Activated CD8-positive, alpha-beta memory T cell treated with anti-CD3 and anti-CD28 coated beads for 1 hour (primary cell): ENCODE measurements around the gene MSANTD3.
"Not testable (repeated sequence)": the region's sequence is repeated elsewhere in the genome, so short reads cannot be mapped to it uniquely, and the experiment has no call there.

Experiments
- DNase-seq, 2 donors: peaks; one replicate each; pipeline ENCODE4 v3.0.0-alpha.2; 2020; ENCODE audit warnings: low read depth in 1 of 2; ENCODE audit errors: extremely low read depth in 1 of 2

Gene MSANTD3

DNA sequence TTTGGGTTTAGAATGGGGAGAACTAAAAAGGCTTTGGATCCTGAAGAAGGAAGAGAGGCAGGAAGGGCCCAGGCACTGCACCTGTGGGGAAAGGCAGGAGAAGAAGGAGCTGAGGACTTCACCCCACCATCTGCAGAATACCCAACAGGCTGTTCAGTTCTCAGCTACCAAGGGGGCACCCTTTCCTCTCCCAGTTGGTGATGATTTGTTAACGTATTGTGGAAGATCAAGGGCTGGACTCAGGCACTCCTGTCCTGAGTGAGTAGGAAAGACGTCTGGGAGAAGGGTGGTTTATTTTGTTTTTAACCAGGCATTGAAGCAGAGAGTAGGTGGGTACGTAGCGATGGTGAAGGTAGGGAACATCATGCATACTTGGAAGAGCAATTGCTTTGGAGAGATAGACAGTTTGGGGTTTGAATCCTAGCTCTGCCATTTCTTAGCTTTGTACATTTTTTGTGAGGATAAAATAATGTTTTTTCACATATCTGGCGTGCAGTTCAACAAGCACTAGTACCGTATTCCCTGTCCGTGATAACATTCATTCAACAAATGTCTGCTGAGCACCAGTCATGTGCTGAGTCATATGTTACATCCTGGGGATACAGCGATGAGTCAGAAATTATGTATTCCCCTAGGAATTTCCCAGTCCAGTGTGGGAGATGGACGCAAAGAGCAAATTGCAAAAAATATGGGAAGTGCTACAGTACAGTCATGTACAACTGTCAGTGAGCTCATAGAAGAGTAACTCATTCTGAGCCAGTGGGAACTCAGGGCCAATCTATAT, 2.1 kb downstream of the MSANTD3 start:
- DNase-seq = no peak

DNA sequence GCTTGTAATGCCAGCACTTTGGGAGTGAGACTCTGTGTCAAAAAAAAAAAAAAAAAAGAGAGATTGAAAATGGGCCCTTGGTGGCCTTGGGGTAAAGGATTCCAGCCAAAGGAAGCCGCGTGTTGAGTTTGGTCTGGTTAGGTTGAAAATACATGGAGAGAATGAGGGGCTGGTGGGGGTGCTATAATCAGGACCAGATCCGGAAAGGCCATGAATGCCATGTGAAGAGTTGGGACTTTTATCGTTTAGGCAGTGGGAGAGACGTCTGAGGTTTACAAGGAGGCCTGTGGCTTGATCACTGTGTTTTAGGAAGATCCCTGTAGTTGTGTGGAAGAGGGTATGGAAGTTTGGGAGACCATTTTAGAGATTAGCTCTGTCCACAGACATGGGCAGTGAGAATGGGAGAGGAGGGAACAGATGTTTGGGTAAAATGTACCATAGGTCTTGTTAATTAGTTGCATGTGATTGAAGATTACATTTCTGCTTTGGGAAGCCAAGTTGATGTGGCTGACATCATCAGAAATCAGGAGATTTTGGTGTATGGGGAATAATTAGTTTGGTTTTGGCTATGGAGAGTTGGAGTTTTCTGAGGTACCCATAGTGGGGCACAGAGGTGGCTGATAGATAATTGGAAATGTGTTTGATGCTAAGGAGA, 3.5 kb downstream of the MSANTD3 start:
- no peak for DNase-seq

DNA sequence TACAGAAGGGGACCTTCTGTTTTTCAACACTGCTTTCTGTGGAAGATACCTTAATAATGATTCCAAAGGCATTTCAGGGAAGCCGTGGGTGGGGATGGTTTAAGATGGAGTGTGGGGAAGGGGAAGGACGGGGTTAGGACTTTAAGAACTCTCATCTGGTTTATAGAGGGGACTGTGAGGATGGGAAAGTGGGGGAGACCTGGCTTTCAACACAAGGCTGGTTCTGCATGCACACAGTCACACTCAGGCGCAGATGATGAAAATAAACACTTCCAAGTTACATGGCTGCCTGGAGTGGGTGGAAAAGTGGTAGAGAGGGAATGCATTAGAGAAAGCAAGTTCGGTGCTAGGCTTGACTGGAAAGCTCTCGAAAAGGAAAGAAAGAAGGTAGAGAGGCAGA, 4.9 kb downstream of the MSANTD3 start:
- DNase-seq = no peak

DNA sequence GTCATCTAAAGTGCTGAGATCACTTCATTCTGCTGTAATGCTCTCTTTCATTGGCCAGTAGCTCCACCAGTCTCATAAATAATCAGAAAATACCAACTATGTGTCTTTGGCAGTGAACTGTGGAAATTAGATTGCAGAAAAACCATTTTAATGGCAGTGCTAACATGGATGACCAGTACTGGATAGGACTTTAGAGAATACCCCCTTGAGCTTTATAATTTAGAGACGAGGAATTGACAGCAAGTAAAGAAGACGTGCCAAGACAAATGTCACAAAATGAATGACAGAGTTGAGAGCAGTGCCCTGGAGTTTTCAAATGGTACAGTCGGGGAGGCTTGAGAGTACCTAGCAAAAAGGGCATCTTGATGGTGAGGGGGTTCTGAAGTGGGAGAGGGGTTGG, 5.8 kb downstream of the MSANTD3 start:
- no peak for DNase-seq

DNA sequence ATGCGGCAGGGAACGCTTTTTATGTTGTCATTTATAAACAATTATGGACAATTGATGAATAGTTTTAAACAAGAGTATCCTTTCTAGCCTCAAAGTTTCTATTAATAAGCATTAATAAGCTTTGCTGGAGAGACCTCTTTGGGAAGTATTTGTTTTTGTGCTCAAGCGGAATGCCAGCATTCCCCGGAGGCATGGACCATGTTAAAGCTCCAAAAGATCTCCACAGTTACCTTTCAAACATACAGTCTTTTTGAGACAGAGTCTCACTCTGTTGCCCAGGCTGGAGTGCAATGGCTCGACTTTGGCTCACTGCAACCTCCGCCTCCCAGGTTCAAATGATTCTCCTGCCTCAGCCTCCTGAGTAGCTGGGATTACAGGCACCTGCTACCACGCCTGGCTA, 9.6 kb downstream of the MSANTD3 start:
- DNase-seq = no peak

DNA sequence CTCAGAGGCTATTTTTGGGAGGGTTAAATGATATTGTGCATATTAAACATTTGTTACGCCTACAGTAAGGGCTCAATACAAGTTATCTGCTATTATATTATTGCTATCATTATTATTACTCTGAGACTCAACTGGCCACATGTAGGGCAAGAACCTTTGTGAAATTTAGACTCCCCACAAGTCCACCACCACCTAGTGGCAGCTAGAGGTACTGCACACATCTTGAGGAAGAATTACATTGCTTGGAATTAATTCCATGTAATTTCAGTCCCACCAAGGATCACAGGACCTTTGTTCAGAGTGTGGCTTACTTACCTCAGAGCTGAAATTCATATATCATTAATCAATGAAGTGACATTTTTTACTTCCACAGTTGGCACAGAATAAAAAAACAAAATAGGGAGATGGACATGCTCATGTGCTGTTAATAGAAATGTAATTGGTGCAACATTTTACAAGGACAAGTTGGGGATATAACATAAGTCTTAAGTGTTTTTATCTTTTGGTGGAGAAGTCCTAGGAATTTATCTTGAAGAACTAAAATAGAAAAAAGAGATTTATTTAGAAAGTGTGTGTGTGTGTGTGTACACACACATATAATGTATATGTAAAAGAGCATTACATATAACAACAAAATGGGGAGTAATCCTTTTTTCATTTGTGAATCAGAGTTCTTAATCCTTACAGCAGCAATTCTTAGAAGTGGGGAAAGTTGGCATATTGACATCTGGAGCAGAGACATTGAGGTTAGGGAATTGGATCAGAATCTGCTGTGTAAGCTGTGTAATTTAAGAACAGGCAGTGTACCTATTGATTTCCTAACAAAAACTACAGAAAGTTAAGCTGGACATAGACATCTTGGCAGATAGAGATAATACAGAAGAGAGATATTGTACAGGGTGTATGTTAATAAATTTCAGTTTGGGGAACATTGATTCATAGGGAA, 11.2 kb downstream of the MSANTD3 start:
- peak; percentile 35 to 51 for DNase-seq

DNA sequence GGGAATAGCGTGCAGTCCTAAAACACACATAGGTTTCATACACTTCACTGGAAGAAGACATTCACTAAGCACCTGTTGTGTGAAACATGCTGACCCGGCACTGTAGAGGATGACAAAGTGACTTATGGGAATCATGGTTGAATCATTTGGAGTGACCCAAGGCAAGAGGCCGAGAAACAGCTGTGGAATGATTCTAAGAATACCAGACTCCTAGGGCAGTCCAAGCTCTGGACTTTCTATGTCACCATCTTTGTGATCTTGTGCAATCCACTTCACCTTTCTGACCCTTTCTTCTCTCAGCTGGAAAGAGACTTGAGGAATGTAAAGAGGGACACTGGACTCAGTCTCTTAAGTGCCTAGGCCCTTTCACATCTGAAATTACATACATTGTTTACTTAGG, 13.1 kb downstream of the MSANTD3 start:
- DNase-seq = no peak

DNA sequence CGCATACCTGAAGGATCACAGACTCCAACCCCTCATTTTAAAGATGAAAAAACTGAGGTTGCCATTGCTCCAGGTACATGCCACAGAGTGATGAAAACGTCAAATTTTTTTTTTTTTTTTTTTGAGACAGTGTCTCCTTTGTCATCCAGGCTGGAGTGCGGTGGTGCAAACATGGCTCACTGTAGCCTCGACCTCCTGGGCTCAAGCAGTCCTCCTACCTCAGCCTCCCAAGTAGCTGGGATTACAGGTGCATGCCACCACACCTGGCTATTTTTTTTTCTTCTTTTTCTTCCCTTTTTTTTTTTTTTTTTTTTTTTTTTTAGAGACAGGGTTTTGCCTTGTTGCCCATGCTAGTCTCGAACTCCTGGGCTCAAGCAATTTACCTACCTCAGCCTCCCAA, 13.5 kb downstream of the MSANTD3 start:
- DNase-seq = not testable (repeated sequence)

DNA sequence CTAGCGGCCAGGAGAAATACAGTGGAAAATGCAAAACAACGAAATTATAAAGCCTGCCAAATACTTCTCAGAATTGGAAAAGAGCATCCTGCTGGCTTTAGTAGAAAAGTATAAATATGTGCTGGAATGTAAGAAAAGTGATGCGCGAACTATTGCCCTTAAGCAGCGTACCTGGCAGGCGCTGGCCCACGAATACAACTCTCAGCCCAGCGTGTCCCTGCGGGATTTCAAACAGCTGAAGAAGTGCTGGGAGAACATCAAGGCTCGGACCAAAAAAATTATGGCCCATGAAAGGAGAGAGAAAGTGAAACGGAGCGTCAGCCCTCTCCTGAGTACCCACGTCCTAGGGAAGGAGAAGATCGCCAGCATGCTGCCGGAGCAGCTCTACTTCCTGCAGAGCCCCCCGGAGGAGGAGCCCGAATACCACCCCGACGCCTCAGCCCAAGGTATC, 15.0 kb downstream of the MSANTD3 start:
- DNase-seq = no peak

DNA sequence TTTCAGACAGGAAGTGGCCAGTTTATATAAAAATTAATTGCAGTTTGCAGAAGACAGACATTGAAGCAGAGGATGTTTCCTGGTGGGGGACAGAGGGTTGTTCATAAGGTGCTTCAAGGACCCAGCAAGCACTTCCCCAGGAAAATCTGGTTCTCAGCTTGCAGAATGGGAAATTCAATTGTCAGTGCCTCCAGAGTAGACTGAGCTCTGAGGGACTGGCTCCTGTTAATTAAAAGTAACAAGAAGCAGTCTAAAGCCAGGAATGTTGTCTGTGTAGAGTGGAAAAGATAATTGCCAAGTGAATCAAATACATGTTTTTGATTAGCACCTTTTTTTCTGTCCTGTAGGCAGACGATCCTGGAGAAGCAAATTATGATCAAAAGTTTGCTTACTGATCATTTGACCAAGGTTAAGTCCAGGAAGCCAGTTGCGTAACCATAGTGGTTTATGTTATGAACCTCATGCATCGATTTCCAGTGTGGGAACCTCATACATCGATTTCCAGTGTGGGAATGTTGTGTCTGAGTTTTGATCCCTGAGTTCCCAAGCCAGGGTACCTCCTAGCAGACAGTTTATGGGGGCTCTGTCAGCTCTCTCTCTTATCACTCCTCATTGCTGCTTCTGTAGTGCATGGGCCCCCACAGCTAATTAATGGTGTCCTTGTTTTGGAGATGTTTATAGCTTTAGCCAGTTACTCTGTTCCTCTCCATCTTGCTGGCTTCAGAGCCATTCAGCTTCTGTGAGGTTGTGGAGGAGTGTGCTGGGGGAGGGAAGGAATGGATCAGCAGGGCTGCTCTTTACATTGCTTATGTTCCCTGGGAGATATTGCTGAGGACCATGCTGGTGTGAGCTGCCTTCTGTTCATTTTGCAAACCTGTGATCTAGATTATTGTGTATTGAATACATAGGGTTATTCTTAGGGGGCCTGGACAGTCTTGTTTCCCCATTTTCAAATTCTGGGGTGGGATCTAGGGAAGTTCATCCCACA, 17.1 kb downstream of the MSANTD3 start:
- DNase-seq = no peak

DNA sequence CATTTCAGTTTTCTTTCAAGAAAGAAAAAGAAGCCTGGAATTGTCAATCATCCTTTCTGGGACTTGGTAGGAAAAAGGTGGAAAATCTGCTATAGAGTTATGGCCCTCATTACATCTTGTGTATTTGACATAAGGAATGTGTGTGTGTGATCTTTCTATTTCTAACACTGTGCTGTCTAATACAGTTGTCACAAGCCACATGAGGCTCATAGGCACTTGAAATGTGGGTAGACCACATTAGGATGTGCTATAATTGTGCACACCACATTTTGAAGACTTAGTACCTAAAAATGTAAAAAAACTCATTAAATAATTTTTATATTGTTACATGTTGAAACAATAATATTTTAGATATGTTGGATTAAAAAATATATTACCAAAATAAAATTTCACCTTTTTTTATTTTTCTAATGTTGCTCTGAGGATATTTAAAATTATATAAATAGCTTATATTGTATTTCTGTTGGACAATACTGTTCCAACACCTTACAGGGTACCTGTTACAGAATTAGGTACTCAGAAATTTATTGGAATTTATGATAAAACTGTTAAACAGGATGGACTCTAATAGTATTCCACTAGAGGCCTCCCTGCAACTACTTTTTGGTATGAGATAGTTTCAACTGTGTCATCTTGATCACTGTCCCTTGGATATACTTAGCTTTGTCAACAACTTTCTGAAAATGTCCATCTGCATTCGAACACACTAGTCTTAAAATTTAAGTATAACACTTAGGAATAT, 18.4 kb downstream of the MSANTD3 start:
- DNase-seq = no peak

DNA sequence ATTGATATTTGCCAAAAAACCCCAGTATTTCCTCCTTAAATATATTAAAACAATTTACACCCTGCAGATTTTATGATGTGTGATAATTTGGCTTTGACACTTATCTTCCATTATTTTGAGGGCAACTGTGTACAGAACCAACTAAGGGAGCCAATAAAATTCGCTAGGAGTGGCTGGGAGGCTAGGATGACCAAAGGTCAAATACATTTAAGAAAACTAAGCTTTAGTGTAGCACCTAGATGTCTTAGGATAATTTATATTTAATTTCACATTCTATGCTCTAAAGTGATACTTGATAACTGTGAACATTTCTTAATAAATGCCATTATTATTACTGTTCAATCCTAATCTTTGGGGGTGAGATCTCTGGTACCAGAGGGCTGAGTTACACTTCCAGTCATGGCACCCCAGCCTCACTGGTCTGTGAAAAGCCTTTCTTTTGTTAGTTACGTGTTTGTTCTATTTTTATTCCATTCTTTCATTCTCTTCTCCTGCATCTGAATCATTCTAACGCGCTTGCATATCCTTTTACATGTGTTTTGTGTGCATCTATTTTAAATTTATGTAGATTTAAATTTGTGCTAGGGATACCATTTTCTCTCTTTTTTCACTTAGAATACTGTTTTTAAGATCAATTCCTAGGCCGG, 19.1 kb downstream of the MSANTD3 start:
- no peak for DNase-seq

DNA sequence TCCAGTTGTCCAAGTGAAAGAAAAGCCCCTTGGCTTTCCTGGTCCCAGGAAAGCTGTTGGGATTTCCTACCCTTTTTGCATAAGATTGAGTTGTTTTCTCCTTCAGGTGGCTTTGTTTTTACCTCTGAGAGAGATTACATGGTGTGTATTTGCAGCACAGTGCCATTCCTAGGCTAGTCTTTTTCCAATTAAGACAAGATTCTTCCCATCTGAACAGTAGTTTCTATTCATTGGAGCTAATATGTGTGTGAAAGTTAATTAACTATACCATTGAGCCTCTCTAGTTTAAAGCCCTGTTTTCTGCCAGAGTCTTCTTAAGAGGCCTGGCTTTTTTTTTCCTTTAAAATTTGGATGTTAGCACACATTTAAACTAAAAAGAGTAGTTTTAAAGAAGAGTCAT, 20.1 kb downstream of the MSANTD3 start:
- DNase-seq = no peak

DNA sequence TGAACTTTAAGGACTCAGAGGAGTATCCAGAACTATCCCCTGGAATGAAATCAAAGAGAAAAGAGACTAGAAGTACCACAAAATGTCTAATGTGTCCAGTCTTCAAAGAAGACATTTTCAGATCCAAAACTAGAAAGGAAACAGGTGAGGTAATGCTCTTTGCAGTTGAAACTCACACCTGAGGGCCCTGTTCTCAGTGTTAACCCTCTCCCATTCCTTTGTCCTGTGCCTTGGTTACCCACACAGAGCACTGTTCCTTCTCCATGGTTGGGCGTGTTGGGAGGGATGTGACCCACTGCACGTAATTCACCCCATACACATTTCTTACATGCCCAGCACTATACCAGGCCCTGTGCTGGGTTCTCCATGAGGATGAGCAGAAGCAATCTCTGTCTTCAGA, 21.3 kb downstream of the MSANTD3 start:
- no peak for DNase-seq

DNA sequence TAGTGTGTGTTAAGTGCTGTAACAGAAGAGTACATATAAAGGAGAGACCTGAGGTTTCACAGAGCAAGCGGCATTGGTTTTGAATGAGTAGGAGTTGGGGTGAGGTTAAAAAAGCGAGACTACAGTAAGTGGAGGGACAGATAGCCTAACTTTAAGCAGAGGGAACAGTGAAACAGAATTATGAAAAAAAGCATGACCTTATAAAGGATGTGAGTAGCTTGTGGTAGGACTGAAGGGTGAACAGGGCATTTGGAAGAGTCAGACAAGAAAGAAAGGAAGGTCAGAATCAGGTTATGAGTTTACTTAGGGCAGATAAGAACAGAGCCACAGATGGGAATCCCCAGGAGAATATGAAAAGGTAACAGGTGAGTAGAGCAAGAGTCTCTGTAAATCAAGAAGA, 22.5 kb downstream of the MSANTD3 start:
- no peak for DNase-seq

DNA sequence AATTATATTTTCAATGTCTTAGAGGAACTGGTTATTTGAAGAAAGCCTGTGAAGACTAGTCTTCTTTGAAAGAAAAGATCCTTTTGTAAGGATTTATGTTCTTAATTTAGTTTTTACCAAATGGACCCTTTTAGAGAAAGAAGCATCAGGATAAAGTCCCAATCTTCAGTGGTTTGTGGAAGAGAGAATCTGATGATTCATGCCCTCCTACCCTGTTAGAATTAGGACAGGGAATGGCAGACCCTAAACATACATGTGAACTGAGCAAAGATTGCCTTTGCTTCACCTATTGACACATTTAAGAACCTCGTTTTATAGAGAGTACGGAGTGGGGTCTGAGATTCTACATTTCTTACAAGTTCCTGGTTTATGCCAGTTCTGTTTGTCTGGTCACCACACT, 26.0 kb downstream of the MSANTD3 start:
- DNase-seq = no peak

DNA sequence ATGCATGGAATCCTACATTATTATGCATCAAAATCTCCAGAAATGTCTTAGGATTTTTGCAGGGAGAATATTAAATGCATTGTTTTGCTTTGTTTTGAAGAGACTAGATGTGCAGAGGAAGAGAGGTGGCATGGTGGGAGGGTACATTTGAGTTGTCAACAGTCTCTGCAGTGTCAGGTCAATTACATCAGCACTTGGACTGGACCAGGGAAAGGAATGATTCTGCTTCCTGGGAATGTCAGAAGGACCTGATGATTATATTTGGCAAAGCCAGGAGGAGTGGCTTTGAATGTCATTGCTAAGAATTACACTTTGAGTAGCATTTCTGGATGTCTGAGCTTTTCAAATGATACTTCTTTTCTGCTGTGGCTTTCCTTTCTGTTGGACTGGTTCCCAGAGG, 28.5 kb downstream of the MSANTD3 start:
- no peak for DNase-seq

DNA sequence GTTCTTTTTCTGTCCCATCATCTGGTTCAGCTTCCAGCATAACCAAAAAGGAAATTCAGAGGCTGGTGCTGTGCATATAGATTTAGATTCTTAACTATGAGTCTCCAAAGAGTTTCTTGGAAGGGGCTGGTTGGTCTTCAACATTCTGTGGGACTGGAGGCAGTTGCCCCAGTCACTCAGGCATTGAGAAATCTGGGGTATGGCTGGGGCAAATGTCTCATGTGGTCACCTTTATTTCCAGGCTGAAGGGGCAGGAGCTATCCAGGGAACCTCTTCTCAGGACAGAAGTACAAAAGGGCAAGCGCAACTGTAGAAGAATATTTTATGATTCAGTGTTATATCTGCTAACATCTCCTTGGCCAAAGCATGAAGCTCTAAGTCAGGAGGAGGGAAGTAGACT, 30.6 kb downstream of the MSANTD3 start:
- DNase-seq = no peak

DNA sequence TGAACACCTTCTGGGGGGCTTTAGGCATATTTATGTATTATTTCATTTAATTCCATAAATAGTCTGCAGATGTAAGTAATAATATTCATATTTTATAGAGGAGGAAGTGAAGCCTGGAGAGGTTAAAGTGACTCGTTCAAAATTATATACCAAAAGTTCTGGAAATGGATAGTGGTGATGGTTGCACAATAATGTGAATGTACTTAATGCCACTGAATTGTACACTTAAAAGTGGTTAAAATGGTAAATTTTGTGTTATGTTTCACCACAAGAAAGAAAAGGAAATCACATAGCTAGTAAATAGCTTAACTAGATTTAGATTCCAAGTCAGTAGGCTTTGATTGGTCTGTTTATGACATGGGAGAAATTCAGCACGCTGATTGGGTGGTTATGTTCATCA, 33.0 kb downstream of the MSANTD3 start:
- no peak for DNase-seq
